Measurements from ENCODE around the gene REP15.

GRCh38 chr12:27665704-27666103 is 30.5 kb upstream of the REP15 start:
- no peak for TF ChIP-seq ZNF384 (IDR thresholded peaks at IDR 0.05)
- no peak for TF ChIP-seq FOXM1 (IDR thresholded peaks at IDR 0.05; ENCODE audit: borderline replicate concordance)
- no peak for TF ChIP-seq BHLHE40 (IDR thresholded peaks at IDR 0.05; ENCODE audit: borderline replicate concordance)
- TF ChIP-seq TARDBP (IDR thresholded peaks at IDR 0.05) = no peak
- no peak for TF ChIP-seq PKNOX1 (IDR thresholded peaks at IDR 0.05)
- TF ChIP-seq HDGF (IDR thresholded peaks at IDR 0.05; ENCODE audit: borderline replicate concordance) = no peak
- TF ChIP-seq CTBP1 (IDR thresholded peaks at IDR 0.05; ENCODE audit: borderline replicate concordance) = no peak
- TF ChIP-seq FOXA1 (IDR thresholded peaks at IDR 0.05) = no peak
- TF ChIP-seq FOXK2 (IDR thresholded peaks at IDR 0.05) = no peak
- no peak for TF ChIP-seq SP1 (IDR thresholded peaks at IDR 0.05)
- TF ChIP-seq ARNT (IDR thresholded peaks at IDR 0.05) = no peak
